ENCODE results near the gene BMP5.
"Not testable (repeated sequence)": the region's sequence is repeated elsewhere in the genome, so short reads cannot be mapped to it uniquely, and the experiment has no call there.

BMP5 gene

DNA sequence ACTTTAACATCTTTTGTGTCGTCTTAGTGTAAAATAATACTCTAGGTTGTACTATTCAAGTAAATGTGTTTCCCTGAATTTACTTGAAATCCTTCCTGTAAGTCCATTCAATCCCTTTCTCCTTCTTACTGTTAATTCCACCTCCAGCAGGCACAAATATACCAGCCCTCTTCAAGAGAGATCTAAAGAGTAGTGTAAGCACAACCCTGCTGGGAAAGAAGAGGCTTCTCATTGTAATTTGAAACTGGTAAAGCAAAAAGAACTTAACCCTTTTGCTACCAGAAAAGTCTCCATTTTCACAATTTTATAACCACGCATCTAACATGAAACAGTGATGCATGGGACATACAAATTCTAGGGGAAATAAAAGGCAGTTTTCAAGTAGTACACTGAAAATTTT is at the start of gene BMP5:
BMP5 (minus strand) TSS at position 191 of the 400 bp plus-strand sequence. CDS start 725 bp downstream, outside the sequence.
- no peak for DNase-seq

DNA sequence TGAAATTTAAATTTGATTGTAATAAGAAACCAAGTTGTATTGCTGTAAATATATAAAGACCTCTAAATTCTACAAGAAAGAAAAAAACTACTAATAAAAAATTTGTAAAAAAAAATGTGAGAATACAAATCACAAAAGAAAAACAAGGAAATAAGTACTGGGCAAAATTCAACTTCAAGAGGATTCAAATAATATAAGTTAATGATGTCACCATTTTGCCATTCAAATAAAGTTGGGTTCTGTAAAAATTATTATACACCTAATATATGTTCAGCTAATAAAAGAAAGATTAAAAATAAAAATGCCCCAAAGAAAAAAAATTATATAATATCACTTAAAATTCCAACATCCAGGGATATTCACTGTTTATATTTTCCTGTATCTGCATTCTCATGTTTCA is 47.0 kb upstream of the BMP5 start:
- DNase-seq, result no peak

DNA sequence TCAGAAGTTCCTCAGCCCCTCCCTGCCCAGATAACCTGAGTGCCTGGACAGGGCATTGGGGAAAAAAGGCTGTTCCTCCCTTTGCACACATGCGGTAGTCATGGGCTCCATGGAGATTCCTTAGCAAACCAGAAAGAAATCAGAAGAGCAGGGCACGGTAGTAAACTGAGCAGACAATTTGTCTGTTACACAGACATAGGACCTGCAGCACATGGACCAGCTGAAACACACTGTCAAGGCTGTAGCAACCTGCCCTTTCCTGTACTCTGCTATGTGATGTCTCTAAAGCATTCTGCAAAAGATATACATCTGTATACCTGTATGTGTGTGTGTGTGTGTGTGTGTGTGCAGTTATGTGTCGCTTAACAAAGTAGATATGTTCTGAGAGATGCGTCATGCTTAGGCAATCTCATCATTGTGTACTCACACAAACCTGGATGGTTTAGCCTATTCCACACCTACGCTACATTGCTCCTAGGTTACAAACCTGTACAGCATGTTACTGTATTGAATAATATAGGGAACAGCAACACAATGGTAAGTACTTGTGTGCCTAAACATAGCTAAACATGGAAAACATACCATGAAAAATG is 44.4 kb upstream of the BMP5 start:
- DNase-seq, result no peak

DNA sequence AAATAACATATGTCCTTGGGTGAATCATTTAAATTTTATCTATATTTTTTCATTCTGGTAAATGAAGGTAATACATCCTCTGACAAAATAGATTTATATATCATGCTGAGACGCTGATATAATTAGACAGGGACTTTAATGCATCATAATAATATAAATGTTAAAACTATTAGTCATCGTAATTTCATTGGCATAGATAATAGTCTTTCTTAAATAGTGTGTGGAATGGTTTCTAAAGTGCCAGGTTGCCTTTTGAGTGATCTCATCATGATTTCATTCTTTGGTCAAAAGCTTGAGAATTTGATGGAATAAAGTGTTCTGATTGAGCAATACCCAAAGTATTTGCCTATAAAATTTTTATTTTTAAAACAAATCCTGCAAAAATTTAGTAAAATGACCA is 43.2 kb upstream of the BMP5 start:
- DNase-seq, result no peak

DNA sequence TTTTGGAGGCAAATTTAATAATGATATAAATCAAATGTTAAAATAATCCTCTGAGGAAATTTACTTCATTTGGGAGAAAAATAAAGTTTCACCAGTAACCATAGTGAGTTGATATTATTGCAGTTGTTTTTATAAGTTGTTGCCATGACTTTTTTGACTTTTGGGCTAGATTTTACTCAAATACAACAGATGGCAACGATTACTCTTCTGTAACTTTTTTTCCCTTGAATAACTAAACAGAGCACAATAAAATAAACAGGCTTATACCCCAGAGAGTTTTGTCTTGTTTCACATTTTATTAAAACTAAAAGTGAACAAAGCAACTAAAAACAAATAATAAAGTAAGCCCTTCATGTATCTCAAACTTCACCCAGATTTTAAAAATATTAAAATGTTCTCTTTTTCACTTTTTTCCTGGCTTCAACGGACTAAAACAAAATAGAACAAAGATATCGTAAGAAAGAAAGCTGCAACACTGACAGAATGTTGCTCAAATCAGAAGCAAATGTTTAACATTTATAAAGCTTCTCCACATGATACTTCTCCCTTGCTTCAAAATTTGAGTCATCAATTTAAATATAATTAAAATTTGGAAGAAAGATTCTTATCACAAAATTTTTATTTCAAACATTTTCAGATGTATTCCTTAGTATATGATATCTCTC is 42.5 kb upstream of the BMP5 start:
- DNase-seq, result no peak

DNA sequence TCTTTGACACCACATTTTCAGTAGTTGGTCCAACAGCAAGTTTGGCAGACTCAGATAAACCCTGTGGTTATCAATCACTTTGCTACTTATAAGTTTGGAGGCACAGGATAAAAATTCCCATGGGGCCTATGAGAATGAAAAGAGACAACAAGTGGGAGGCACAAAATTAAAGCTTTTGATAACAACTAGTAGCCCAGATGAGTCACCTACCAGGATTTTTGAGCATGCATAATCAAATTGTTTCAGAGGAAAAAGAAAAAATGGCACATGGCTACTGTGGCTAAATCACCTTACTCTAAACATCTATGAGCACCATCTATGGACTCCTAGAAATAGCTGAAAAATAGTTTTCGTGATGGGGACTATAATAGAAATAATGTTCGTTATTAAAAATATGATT is 40.8 kb upstream of the BMP5 start:
- no peak for DNase-seq

DNA sequence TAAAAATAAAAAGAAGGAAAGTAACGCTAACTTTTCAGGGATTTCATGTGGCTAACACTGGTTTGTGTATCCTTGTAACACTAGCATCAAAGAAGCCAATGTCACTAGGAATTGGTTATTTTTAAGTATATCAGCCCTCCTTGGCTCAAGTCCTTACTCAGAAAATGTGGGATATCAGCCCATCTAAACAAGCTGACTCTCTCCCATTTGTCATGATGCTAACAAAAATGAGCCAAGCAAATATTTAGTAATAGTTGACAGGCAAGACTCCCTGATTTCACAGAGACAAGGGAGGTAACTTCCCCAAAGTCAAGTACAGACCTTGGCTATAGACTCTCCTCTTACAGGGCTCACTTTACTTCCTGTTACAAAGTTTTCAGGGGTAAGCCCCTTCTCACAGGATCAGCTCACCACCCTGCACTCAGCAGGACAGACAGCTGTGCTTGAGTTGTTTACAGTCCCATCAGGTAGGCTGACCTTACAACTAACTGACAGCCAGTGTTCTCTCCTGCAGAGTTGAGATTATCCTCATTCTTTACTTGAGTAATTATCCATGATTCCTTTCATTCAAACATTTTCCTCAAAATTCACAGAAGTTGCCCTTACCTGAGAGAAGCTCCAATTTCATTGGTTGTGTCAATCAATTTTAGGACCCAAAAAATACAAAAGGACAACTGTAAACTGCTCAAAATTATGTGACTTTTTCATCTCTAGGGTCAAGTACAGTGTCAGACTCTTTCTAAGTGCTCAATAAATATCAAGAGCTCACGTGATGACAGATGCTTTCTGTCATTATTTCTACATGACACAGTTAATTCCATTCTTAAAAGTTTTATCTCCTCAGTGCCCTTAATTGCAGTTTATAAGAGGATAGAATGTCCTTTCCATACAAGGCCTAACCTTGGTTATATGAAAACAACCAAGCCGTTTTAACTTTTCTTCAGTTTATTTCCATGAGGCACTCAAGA is 38.1 kb upstream of the BMP5 start:
- DNase-seq, result no peak

DNA sequence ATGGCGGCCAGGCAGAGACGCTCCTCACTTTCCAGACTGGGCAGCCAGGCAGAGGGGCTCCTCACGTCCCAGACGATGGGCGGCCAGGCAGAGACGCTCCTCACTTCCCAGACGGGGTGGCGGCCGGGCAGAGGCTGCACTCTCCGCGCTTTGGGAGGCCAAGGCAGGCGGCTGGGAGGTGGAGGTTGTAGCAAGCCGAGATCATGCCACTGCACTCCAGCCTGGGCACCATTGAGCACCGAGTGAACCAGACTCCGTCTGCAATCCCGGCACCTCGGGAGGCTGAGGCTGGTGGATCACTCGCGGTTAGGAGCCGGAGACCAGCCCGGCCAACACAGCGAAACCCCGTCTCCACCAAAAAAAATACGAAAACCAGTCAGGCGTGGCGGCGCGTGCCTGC is 35.1 kb upstream of the BMP5 start:
- DNase-seq, result not testable (repeated sequence)

DNA sequence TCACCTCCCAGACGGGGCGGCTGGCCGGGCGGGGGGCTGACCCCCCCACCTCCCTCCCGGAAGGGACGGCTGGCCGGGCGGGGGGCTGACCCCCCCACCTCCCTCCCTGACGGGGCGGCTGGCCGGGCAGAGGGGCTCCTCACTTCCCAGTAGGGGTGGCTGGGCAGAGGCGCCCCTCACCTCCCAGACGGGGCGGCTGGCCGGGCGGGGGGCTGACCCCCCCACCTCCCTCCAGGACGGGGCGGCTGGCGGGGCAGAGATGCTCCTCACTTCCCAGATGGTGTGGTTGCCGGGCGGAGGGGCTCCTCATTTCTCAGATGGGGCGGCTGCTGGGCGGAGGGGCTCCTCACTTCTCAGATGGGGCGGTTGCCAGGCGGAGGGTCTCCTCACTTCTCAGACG is 34.5 kb upstream of the BMP5 start:
- not testable (repeated sequence) for DNase-seq

DNA sequence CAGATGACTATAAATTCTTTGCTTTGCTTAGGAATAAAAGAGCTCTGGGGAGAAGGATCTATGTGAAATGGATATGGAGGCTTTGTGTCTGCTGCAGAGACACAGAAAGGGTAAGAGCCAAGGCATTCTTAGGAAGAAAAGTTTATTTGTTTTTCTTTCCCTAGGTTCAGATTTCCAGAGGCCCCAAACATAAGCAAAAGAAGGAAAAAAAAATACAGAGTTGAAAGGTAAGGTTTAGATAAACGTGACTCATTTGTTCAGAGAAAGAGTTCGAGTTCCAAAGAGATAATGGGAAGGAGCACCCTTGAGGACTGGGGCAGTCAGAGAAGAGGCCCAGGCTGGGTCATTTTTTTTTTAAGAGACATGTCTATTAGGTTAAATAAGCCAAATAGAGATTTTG is 27.4 kb upstream of the BMP5 start:
- no peak for DNase-seq

DNA sequence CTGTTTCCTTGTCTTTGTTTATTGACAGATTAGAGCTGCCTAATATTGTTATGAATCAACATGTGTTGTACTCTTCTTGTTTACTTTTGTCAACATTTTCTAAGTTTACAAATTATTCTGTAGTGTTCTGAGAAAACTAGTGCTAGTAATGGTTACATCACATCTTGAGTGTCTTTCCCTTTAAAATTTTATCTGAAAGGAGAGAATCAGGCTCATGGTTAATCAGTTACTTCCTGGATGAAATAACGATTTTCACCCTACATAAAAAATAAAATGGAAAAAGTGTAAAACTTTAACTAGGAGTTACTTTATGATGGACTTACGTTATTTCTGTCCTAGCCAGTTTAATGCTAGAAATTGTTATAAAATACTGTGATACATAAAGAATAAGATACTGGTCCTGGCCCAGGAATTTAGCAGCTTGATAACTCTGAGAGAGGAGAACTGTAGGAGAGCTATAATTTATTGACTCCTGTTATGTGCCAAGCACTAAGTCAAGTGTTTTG is 26.4 kb upstream of the BMP5 start:
- no peak for DNase-seq

DNA sequence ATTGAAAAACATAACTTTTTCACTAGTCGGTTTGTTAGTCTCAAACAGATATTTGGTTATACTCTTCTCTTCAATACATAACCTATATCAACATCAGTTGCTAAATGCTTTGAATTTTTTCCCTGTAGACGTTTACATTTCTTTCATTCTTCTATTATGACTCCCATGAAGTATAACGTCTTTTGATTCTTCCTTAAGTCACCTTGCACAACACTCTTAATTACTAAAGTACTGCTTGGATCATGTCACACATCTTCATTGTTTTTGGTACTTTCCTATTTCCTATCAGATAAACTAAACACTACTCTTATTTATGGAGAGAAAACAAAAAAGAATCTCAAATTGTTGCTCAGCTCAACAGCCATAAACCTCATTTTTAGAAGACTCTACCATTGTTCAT is 23.0 kb upstream of the BMP5 start:
- DNase-seq, result no peak

DNA sequence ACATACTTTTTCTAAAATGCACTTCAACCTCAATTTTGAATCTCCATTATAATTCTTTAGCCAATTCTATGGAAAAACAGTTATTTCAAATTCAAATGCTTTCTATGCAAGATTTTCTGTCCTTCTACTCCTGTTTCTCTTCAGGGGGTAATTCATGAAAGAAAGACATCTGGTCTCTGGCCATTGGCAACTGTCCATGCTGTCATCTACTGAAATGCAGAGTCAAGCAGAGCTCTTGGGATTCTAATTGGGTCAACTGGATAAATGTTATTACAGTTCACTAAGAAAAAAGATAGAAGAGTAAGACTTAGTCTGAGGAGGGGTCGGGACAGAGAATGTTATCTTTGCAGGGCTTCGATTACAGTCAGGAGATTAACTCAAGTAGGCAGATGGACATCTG is 22.0 kb upstream of the BMP5 start:
- DNase-seq, result no peak

DNA sequence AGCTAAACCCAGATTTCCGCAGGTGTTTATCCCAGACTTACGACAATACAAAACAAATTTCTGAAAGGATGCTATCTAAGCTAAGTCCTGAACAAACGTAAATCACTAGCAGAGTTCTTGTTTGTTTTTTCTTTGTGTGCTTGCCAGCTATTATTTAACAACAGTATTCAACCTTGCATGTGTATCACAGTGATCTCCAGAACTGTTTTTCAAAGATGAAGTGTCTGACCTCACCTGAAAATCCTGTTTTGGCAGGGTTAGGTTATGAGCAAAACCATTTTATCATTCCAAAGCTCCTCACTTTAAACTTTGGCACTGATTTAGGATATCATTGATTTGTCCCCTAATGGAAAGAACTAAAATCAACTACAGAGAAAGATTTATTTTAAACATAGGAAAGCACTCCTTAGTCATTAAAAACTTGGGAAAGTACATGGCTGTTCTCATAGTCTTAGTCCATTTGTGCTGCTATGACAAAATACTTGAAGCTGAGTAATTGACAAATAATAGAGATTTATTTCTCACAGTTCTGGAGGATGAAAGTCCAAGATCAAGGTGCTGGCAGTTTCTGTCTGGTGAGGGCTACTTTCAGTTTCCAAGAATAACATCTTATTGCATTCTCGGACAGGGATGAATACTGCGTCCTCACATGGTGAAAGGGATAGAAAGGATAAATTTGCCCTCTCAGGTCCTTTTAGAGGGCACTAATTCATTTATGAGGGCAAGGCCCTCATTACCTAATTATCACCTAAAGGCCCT is 20.8 kb upstream of the BMP5 start:
- DNase-seq, result no peak

DNA sequence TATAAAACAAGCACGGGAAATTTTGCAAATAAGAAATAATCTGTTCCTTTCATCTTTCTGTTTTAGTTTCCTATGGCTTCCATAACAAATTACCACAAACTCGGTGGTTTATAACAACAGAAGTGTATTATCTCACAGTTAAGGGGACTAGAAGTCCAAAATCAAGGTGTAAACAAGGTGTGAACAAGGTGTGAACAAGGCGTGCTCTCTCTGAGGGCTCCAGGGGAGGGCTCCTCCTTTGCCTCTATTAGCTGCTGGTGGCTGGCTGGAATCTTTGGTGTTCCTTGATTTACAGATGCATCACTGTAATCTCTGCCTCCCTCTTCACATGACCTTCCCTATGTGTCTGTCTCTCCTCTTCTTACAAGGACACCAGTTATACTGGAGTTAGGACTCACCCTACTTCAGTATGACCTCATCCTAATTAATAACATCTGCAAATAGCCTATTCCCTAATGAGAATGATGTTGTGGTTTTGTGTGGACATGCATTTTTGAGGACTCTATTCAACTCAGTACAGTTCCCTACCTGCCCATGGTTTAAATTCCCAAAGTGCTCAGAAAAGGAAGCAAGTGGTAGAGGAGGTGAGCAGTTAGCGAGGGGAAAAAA is 17.5 kb upstream of the BMP5 start:
- no peak for DNase-seq

DNA sequence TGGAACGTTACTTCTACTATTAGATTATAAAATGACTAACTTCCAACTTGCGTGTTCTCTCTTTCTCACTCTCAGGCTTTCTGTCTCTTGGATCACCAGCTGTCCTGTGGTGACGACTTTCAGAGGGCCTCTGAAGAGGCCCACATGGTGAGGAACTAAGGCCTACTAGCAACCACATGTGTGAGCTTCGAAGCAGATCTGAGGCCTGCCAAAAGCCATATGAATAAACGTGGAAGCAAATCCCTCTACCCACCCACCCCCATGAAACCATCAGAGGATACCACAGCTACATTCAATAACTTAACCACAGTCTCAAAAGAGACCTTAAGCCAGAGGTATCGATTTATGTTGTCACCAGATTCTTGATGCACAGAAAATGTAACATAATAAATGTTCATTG is 13.5 kb upstream of the BMP5 start:
- DNase-seq, result no peak

DNA sequence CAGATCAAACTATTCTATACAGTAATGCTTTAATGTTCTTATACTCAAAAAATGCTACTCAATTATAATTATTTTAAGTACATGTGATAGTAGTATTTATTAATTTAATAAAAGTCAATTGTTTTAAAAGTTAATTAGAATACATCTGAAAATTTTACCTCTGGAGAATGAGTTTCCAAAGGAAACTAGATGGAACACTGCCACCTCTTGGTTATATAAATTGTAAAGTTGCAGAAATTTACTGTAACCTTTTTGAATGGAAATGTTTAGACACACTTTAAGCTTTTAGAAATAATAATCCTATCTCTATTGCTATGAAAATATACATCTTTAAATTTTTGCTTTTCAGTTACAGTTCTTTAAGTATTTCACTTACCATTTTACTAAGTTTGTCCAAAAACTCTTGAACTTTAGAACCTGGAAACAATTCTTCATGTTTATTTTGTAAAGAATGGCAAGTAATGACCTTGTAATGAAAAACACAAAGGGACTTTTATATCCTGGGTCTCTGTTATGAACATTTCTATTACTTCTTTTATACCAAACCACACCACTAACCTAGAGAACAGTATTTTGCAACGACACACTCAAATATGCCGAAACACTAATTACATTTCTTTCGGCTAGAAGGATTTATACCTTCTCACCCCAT is 10.9 kb upstream of the BMP5 start:
- no peak for DNase-seq

DNA sequence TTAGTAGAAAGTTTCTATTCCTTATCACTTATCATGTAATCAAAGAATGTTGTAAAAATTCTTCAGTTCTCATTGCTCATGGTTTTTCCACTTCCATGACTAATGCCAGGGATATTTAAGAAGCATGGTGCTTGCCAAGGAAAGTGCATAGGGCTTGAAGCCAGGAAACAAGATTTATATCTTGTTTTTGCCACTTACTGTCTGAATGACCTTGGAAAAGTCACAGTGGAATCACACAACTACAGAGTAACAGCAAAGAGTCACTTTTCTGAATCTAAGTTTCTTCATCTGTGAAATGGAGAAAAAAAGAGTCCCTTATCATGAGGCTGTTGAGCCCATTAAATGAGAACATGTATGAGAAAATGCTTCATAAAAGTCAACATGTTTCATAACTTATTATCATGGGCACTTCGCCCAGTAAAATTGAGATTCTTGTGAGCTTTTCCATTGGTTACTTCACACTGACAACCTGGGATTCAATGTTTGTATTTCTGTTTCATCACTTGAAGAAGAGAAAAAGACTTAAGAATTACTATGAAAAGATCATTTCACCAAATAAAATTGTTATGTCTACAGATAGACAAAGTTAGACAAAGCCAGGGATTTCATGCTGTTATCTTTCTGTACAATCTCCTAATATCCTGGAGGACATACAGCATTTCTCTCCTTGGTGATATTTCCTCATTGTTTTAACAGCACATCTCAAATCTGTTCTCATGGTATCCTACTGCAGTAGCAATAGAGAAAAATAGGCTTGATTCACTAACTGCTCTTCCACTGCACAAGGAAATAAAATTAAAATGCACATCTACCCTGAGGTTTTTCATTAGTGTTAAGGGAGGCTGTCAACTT is 7.6 kb upstream of the BMP5 start:
- no peak for DNase-seq

DNA sequence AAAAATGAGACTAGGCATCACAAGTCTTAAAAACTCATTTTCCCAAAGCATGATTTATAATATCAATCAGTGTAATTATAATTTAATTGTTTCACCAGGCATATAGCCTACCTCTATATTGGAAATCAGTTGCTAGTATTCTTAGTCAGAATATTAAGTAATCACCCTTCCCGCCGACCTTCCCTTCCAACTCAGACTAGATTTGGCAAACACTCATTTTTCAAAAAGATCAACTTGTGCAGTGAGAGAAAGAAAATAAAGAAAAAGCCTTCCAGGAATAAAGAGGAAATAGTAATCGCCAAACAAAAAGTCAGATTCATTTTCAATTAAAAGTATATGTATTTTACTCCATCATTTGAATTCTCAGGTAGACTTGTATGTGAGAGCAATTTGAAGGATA is 1.9 kb upstream of the BMP5 start:
- no peak for DNase-seq

DNA sequence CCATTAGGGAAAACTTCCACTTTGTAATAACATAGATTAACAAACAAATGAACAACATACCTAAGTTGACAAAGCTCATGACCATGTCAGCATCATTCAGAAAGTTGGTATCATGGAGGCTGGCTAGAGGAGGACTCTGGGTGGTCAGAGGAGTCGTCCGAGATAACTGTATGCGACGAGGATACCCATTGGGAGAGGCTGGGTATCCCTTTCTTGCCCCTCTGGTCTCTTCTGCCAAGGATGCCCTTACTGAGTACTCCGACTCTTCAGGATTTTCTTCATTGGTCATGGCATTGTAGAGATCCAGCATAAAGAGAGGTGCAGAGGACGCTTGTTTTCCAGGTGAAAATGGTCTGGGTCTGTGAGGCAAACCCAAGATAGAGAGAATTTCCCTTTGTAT is 1.1 kb downstream of the BMP5 start:
- DNase-seq, result no peak

DNA sequence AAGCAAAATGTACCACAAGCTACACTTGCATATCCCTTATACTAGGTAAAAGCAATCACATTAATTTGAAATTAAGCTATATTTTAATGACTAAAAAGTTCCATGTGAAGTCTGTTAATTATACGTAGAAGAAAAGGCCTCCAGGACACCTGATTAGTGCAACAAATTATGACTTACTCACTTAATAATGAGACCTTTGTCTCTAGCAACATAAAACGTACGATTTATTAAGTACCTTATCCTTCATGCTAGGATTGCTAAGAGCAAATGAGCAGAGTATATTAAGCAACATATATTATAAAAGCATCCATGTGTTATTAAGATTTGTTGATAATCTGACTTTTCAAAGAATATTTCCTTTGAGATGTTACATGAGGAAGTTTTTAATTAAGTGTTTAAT is 2.5 kb downstream of the BMP5 start:
- DNase-seq, result no peak
